Kasumi-1 (cell line): Measurements from ENCODE around the gene TCEAL1.
"Not testable (repeated sequence)": the region's sequence is repeated elsewhere in the genome, so short reads cannot be mapped to it uniquely, and the experiment has no call there.

ENCODE experiments used
- DNase-seq, 2 experiments: peaks; one replicate each; lab custom pipeline; 2025; lab: John Stamatoyannopoulos, UW

Gene TCEAL1

GRCh38 chrX:103635436-103635835, 6.7 kb downstream of the TCEAL1 start:
- DNase-seq = no peak

DNA sequence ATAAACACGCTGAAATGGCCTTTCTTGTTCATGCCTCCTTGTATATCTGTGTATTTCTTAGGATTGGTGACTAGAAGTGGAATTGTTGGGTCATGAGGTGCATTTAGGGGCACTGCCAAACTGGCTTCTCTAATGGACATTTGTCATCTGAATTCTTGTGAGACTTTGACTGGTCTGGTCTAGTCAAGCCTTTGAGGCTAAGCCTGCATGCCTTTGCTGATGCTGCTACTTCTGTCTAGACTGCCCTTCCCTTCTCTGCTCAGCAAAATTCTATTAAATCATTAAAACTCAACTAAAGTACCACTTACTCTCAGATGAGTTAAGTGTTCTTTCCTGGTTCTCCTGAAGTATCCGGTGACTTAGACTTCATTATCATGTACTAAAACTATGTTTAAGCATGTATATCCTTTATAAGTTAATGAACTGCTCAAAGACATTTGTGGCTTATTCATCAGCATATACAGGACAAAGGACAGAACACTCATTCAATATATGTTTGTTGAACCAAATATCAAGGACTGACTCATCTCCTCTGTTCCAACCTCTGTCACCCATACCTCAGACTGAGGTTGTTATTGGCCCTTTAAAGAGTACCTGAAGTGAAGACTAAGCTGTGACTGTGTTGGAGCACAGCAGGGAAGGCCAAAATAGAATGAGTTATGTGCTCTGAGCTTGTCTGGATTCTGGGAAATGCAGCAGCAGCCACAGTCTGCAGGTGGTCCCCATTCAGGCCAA, 9.0 kb downstream of the TCEAL1 start:
- DNase-seq = no peak

DNA sequence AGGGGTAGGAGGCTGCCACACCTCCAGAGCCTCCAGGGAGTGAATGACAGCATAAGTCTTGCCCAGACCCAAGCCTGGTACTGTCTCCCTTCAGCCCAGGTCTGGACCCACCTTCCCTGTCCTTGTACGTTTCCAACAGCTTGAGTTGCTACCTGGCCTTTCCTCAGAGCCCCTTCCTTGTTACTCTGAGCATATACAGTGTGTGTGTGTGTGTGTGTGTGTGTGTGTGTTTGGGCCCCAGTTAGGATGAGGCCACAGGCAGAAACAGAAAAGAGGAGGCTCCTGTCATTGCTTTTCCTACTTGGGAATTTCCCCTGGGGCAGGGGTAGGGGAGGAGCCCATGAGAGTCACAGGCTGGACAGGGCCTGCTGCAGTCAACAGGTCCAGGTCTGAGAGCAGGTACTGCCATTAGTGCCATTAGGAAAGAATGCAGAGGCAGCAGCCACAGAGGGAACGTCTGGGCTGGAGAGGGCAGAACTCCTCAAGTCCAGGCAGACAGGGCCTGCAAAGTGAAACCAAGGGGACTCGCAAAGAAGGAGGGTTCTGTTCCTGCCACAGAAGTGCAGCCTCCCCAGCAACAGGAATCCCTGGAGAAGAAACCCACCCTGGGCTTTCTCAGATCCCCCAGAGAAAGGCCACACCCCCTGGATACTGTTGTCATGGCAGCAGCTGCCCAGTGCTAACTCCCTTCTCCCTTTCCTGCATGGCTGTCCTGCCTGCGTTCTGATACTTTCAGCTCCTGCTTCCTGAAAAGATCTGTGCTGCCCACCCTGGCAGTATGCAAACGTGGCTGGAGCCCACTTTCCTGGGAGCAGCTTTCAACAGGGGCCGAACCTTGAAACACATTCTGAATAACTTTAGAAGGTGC, 9.9 kb downstream of the TCEAL1 start:
- DNase-seq = not testable (repeated sequence)

DNA sequence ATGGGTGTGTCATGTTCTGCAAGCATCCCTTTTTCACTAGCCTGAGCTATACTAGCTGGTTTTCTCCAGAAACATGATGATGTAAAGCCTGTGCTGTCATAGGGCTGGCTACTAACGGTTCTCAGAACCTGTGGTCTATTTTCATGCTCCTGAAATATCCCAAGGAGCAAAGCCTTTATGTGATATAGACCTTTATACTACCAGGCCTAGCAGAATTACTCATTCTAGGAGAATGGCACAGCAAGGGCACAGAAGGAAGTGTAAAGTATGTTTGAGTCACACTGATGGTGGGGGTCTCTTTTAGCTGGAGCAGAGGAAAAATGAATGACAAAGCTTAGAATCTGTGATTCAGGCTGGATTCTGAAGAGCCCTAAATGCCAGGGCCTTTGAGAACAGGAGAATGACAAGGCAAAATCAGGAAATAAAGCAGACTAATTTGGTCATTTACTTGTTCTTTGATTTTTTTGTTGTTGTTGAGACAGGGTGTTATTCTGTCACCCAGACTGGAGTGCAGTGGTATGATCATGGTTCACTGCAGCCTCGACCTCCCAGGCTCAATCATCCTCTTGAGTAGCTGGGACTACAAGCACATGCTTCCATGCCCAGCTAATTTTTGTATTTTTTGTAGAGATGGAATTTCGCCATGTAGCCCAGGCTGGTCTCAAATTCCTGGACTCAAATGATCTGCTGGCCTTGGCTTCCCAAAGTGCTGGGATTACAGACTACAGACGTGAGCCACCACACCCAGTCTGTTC, 11.8 kb downstream of the TCEAL1 start:
- DNase-seq = no peak

GRCh38 chrX:103644125-103644524, 15.3 kb downstream of the TCEAL1 start:
- no peak for DNase-seq

- no peak for DNase-seq
Measured at GRCh38 chrX:103647630-103648029, 18.9 kb downstream of the TCEAL1 start.

DNA sequence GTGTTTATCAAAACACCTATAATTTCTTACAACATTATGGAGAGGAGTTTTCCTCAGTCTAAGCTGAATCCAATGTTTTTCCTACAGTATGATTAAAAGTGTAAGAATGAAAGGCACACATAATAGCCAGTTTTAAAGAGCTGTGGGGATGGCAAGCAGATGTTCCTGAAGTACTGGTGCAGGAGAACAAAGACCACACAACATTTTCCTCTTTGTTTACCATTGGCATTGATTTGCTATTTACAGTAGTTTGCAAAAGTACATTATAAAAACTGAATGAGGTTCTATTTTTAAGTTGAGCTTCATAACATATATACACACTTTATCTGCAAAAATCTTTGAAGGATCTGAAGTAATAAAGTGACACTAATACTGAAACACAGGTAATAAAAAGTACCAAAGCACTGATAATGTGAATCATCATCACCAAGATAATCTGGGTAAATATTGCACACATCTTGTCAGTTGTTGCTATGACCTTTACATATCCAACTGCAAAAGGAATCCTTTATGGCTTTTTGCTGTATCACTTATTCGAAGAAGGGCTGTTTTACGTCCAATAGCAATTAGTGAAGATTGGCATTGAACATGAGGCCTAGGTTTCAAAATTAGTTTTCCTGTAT, 22.5 kb downstream of the TCEAL1 start:
- DNase-seq = no peak

DNA sequence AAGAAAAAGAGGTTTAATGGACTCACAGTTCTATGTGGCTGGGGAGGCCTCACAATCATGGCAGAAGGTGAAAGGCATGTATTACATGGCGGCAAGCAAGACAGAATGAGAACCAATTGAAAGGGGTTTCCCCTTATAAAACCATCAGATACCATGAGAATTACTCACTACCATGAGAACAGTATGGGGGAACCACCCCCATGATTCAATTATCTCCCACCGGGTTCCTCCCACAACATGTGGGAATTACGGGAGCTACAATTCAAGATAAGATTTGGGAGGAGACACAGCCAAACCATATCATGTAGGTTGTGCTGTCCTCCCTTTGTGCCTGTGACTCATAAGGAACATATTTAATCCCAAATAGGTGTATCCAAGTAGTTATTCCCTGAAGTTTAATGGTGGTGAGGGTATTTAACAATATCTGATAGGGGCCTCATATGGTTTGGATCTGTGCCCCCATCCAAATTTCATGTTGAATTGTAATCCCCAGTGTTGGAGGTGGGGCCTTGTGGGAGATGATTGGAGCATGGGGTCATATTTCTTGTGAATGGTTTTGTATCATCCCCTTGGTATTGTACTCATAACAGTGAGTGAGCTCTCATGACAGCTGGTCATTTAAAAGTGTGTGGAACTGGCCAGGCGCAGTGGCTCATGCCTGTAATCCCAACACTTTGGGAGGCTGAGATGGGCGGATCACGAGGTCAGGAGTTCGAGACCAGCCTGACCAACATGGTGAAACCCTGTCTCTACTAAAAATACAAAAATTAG, 26.6 kb downstream of the TCEAL1 start:
- not testable (repeated sequence) for DNase-seq

DNA sequence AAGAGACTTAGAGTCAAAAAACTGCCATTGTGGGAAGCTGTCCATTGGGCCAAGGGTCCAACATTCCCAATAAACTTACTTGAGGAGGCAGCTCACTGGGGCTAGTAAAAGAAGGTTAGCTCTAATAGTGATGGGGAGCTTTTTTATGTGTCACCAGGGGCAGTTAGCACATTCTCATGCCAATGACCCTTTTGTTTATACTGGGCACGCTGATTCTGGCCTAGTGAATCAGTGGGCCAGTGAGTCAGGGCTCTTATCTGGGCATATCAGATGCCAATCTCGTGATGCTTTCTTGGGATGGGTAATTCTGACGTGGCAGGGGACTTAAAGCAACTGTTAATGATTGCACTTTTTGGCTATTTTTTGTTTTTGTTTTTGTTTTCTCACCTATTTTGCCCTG, 27.8 kb downstream of the TCEAL1 start:
- no peak for DNase-seq

DNA sequence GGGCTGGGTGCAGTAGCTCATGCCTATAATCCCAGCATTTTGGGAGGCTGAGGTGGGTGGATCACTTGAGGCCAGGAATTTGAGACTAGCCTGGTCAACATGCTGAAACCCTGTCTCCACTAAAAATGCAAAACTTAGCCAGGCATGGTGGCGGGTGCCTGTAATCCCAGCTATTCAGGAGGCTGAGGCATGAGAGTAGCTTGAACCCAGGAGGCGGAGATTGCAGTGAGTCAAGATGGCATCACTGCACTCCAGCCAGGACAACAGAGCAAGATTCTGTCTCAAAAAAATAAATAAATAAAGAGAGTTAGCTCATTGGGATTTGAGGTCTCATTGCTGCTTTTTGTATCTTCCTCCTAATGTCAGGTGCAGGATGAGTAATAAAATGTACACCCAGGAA, 28.3 kb downstream of the TCEAL1 start:
- DNase-seq = not testable (repeated sequence)

DNA sequence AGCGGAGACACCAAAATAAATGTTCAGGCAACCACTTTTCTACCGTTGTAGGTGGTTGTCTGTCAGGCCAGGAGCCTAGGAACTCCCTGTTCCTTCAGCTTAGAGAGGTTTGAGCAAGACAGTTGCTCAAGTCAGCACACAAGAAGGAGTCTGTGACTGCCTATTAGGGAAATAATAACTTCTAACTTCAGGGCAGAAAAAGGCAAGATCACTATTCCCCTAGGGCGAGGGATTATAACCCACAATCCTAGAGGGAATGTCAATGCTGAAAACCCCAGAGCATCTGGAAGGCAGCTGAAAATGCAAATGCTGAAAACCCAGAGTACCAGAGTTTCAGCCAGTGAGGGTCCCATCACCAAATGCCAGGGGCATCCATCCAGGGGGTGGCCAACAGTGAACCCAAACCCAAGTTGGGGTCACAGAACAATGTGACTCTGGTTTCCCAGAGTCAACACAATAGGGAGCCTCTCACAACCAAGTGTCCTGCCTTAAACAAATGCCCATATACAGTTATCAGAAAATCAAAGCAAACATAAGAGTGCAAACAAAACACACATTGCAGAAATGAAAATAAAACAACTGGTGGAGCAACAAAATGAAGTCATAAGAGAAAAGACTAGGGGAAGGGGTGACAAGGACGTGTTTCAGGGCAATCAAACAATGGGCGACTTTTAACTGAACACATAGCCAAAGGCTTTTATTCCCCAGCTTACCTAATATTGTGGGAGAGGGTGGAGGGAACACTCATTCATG, 30.1 kb downstream of the TCEAL1 start:
- DNase-seq = no peak

DNA sequence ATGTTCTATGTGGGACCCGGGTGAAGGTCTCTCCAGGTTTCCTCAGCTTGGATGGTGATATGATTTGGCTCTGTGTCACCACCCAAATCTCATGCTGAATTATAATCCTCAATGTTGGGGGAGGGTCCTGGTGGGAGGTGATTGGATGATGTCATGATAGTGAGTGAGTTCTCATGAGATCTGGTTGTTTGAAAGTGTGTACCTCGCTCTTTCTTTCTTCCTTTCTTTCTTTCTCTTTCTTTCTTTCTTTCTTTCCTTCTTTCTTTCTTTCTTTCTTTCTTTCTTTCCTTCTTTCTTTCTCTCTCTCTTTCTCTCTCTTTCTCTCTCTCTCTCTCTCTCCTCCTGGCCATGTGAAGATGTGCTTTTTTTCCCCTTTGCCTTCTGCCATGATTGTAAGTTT, 30.7 kb downstream of the TCEAL1 start:
- not testable (repeated sequence) for DNase-seq

GRCh38 chrX:103663981-103664762, 35.4 kb downstream of the TCEAL1 start:
- no peak for DNase-seq

- no peak for DNase-seq
Measured at GRCh38 chrX:103666202-103667107, 37.7 kb downstream of the TCEAL1 start.

DNA sequence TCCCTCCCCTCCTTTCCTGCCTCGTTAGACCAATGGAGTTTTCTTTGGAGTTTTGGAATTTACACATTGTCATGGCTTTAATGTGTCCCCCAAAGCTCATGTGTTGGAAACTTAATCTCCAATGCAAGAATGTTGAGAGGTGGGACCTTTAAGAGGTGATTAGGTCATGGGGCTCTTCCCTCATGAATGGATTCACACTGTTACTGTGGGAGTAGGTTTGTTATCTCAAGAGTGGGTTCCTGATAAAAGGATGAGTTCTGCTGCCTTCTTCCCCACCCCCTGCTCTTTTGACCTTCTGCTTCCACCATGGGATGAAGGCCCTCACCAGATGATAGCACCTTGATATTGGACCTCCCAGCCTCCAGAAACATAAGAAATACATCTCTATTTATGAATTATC, 41.0 kb downstream of the TCEAL1 start:
- no peak for DNase-seq

DNA sequence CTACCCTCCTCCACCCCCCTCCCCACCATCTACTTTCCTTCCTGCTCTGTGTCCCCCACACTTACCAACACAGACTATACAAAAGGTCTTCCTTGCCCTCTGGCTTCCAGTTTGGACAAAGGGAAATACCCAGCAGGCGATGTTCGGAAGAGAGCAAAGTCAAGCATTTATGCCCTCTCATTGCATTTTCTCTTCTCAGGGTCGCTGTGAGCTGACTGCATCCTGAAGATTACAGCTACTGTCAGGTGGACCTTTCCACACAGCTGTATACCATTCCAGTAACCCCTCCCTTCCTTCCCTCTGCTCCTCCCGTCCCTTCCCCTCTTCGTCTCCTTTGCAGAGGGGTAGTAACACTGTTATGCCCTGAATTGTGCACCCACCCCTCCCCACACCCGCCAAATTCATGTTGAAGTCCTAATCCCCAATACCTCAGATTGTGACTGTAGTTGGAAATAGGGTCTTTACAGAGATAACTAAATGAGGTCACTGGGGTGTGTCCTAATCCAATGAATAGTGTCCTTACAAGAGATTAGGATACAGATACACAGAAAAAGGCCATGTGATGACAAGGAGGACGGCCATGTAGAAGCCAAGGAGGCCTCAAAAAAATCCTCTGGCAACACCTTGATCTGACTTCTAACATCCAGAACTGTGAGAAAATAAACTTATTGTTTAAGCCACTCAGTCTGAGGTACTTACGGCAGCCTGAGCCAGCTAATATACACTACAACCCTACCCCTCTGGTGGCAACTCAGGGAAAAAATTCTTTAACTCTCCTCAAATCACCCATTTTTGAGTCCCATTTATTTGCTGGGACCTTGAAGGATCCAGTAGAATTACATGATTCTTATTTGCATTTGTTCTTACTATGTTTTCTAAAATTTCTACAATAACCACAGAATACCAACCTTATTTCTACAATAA, 46.0 kb downstream of the TCEAL1 start:
- no peak for DNase-seq

DNA sequence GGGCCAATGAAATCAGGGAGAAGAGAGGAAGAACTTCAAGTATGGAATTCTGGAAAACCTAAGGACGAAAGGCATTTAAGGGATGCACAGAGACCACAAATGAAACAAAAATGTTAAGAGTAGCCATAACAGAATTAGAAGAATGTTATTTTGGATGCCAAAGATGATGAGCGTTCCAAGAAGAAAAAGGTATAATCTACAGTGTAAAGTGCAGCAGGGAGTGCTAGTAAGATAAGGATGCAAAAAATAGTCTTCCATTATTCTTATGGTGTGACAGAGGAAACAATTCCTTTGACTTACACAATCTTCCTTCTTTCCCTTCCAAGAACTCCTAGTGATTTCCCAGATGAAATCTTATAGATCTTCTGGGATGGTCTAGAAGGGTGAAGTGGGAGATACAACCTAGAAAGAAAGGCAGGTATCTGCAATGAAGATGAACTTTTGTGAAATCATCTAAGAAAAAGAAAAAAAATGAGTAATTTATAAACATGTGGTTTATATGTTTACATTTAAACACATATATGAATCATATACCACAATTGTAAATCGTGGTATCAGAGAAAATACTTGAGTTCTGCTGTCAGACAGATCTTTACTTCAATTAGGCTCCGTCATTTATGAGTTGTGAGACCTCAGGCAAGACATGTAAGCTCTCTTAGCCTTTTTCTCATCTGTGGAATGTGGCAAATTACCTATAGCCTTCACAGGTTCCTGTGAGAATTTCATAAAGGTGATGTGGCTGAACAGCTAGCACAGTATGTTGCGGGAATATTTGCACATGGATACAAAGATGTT, 49.6 kb downstream of the TCEAL1 start:
- no peak for DNase-seq
